GM19238 (cell line): ENCODE results near the gene STK38.

Experiments
- DNase-seq: peaks from one replicate; pipeline ENCODE4 v3.0.0; 2011; ENCODE audit warnings: low spot score; ENCODE audit not compliant: insufficient read length

STK38 gene

DNA sequence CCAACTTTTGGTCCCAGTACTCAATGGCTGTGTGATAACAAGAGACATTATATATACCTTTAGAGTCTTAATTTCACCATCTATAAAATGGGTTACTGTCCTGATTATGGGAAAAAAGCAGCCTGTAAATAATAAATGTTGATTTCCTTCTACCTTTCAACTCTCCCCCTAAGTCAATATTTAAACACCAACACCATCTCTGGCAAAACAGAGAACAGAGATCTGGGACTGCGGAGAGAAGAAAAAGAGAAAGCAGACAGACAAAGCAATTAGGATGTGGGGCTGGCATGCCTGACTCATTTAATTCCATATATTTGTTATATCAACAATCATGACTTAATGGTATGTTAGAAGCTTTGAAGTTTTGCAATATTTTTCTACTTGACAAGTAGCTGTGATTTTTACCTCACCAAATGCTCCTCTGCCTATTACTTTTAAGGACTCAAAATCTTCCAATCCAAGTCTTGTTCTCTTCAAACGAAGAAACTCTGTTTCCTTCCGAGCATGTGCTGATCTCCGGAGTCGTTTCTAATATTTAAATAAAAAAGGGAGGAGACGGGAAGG is 23.3 kb downstream of the STK38 start:
- DNase-seq, result no peak

DNA sequence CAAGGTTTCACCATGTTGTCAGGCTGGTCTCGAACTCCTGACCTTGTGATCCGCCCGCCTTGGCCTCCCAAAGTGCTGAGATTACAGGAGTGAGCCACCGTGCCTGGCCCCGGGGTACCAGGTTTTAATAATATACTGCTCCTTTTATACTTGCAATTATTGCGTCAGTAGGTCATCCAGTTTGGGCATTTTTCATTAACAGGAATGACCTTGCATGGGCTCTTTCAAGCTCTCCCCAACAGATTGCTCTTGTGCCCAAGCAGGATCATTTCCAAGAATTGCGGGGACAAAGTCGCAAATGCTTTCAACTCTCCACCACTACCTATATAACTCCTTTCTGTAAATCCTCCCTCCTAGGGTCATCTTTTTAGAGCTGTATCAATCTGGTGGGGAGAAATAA is 23.8 kb downstream of the STK38 start:
- DNase-seq, result no peak

DNA sequence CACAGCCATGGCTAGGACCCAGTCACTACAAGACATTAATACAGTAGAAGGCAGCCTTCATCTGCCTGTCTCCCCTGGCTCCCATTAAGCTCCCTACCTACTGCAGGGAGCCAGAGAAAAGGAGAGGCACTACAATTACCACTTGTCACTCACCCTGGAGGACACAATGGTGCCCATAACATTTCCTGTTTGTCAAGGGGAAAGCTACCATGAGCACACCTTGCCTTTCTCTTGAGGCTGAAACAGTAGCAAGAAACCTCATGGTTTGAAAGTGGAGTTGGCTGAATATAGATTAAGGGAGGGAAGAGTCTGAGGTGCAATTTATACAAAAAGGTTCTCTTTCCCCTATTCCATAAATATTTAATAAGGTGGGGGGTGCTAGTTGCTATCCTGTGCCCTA is 27.9 kb downstream of the STK38 start:
- no peak for DNase-seq

DNA sequence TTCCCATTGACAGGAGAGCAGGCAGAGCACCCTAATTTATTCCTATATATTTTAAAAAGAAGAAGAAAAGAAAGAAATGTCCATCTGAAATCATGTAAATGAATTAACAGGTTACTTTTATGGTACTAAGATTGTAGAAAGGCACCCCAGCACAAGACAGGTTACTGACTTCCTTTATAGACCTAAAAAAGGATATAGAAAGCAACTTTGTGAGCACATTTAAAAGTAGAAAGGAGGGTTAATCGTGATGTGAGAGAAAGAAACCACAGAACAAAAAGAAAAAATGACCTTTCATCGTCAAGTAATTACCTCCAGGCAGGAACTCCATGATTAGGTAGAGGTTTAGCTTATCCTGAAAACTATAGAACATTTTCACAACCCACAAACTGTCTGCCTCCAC is 29.9 kb downstream of the STK38 start:
- no peak for DNase-seq

DNA sequence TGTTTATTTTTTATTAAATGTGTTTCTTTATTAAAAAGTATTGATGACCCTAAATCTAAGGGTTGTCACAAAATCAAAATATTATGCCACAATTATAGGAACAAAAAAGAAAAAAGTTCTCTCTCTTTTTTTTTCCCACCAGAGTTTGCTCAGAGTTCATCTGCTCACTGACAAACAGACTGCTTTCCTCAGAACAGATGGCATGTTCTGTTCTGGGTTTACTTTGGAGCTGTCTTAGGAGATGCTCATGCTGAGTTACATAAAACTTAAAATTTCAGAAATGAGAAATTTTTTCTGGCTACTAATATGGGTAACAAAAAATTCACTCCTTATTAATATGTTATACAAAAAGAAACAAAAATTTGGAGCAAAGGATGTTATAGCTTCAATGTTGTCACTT is 30.3 kb downstream of the STK38 start:
- no peak for DNase-seq

DNA sequence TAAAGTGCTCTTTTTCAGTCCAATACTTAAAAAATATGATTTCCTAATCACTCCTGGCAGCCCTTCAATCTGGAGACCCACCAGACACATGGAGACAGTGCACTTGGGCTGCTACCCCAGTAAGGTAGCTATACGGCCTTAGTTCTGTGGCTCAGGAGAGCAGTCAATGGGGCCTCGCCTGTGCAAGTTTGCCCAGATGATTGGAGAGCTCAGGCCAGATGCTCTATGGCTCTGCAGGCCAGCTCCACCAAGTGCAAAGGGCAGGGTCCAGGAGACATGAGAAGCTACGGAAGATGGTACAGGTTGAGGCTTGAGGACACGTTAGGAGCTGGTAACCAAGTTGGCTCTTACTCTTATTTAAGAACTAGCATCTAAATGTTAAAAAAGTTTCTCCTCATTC is 30.7 kb downstream of the STK38 start:
- no peak for DNase-seq

DNA sequence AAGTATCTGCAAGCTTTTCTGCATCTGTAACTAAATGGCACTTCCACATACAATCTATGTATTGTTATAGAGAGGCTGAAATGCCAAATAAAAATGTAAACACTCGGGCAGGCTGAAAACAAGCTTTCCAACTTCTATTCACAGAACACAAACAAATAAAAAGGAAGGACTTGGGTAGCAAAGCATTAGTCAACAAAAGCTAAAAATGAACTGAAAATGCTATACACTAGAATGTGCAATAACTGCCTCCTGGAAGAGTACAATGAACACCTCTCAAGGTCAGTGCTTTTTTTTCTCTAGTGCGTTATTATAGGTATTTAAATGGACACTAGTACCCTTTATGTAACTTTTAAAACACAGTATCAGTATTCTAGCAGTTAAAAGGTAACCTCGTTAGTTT is 31.4 kb downstream of the STK38 start:
- DNase-seq, result no peak

DNA sequence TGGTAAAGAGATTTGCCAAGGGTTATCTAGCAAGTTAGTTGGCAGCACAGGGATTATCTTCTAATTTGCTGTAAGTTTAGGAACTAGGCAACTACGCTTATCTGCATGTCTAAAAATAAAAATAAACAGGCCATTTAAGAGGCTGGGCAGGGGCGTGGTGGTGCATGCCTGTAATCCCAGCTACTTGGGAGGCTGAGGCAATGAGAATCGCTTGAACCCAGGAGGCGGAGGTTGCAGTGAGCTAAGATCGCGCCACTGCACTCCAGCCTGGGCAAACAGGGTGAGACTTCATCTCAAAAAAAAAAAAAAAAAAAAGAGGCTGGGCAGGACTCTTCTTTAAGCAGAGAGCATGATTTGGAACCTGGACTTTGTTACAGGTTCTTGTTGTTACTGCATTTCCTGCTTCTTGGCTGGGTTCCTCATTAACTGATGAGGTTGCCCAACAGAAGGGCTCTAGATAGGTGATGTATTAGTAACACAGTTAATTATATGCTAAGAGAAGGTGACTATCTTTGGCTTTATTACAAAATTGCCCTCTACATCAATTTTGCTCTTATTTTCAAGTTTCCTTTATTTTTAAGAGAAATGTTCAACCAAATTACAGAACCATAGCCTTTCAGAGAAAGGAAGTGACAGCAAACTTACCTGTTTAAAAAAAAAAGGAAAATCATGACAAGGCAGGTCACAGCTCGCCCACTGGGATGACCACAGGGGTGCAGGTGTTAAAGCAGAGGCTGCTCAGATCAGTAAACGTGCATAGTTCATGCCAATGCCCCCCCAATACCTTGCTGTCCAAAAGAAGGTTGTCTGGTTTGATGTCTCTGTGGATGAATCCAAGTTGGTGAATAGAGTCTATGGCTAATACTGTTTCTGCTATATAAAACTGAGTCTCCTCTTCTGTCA is 32.5 kb downstream of the STK38 start:
- DNase-seq, result peak; percentile 13

DNA sequence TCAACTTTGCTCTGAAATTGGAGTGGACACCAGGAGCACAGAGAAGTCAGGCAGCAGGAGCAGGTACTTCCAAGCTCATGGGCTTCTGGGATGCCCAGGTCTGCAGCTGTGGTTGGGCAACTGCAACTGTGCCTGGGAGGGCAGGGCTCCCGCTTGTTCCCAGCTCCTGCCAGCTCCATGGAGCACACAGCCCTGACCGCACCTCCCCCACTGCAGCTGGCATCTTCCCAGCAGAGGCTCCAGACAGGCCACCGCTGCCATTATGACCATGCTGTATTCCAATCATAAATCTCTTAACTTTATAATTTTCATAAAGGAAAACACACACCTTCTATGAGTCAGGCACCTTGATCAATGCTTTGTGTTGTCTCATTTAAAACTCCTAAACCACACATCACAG is 36.9 kb downstream of the STK38 start:
- DNase-seq, result no peak

DNA sequence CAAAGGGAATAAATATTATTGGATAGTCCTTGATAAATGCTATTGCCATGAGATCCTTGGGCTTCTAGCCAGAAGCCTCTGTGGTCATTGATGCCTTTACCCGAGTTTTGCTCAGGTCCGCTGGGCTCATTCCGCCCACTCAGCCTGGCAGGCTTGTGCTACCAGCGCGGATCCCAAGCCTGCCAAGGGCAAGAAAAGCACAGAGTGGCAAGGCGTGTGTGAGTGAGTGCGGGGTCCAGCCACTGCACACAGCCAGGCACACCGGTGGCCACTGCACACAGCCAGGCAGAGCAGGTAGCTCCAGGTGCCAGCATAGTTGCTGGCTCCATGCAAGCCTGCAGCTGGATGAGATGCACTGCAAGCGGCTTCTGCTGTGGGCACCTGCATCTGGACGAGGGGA is 38.7 kb downstream of the STK38 start:
- no peak for DNase-seq

DNA sequence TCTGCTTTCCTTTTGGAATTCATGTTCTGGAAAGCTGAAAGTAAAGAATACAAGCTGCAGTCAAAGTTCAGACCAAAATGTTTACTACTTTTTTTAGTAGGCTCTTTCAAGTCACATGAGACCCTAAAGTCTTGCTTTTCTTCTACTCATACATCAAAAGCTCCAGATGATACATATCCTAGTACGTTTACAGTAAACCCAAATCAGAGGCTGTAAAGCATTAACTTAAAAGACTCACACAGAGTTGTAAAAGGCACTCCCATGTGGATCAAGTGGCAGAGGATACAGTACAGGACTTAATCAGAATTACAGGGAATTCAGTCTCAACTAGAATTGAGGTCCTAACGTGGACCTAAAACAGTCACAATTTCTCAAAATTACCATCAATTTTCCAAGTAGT is 40.7 kb downstream of the STK38 start:
- no peak for DNase-seq

DNA sequence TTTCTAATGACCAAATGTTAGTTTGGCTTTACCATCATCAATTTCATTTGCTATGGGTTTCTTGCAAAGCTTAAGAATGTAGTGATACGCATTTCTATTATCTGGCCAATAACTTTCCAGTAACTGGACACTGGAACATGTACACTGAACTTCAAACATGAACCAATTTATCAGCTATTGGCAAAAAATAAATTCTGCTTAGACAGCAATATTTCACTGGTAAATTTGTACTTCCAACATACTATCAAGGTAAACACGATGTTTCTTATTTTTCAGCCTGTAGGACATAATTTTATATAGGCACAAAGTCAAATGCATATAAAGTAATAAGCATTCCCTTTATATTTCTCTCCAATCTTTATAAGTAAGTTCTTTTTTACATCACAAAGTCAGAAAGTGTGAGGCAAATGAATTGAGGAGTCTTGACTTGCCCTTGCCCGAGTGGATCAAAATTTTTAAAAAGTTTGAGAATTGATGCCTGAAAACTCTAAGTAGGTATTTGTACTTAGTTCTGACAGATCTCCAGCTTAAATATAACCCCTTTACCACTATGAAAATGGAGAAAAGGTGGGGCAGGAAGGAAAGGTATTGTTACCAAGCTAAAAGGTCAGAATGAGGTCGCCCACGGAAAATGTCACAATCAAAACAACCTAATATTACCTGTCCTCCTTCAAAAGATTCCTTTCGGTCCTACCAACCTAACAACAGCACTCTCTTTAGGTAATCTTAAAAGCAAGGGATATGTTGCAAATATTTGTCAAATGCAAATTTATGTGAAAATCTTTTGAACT is 41.3 kb downstream of the STK38 start:
- DNase-seq, result no peak

DNA sequence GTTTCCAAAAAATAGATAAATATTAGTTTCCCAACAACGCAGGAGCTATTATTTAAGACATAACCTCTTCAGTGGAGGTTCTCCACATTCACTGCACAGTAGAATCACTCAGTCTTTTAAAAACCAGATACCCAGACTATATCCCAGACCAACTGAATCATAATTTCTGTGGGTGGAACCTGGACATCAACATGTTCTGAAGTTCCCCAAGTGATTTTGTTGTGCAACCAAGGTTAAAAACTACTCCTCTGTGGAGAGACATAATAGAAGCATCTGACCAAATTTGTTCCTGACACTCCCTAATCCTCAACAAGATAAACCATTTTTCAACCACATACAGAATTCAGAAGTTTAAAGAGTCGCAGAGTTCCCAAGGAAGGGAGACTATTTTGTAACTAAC is 42.3 kb downstream of the STK38 start:
- no peak for DNase-seq

DNA sequence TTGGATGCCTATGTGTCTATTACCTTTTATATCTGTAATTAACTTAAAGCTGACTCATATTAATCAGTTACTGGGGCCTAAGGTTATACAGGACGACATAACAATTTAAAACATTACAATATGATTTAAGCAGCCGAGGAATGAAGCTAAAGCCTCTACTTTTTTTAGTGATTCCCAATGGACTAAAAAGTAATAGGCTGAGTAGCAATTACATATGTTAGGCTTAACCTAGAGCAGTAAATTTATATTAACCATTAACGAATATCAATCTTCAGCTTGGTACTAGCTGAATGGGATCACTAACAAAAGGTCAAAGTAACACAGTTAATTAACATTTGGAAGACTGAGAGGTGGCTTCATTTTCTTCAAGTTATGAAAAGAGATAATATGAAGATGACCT is 43.1 kb downstream of the STK38 start:
- DNase-seq, result no peak

DNA sequence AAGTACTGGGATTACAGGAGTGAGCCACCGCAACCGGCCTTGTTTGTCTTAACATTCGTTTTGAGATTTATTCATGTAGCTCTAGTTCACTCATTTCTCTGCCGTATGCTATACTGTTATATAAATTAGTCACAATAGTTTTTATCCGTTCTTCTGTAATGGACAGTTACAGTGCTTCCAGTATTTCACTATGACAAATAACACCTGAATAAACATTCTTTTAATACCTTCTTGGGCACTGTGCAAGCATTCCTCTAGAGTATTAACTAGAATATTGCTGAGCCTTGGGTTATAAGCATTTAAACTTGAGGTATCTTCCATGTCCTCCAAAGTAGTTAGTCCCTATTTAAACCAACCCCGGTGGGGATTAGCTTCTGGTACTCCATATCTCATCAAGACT is 45.6 kb downstream of the STK38 start:
- DNase-seq, result no peak

DNA sequence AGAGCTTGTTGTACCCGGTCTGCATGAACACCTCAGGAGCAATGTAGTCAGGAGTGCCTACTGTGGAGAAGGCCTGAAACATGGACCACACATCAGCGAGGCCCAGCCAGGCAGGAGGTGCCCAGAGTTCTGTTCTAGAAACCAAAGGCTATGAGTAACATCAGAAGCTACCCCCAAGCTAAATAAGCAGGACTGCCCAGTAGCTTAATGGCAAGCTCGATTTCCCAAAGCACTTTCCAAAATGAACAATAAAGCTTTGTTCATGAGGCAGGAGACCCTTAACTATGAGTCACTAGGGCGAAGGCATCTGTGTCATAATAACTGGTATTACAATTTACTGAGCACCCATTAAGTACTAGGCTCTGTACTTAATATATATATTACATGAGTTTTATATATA is 47.4 kb downstream of the STK38 start:
- no peak for DNase-seq

DNA sequence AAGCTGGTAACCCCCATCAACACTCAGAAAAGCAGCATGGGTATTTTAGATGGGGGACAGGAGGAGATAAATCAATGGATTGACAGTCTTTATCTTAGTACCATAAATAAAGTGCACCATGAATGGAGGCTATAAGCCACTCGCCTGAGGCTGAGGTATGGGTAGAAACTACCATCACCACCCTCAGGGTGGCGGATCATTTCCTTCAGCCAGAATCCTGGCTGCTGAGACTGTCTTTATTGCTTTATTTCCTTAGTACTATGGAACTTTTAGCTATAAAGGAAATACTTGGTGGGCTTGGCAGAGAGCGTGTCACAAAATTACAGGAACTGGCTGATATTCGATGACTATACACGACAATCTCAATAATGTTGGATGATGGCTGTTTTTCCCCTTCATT is 52.2 kb downstream of the STK38 start:
- DNase-seq, result no peak

DNA sequence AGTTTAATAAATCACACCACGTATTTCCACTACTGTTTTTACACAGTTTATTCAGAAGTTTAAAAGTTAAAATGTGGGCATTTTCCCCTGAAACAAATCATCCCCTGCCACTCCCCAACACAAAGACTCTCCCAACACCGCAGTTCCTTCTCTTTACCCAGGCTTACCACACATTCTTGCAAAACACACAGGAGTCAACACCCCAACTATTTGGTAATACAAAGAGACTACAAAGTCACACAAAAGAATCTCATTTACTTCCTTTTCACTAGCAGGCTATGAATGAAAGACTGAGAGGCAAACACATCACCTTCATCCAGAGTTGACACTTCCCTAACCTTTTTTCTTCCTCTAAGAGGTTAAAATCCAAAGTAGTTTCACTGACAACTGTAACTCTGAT is 53.4 kb downstream of the STK38 start:
- DNase-seq, result no peak

DNA sequence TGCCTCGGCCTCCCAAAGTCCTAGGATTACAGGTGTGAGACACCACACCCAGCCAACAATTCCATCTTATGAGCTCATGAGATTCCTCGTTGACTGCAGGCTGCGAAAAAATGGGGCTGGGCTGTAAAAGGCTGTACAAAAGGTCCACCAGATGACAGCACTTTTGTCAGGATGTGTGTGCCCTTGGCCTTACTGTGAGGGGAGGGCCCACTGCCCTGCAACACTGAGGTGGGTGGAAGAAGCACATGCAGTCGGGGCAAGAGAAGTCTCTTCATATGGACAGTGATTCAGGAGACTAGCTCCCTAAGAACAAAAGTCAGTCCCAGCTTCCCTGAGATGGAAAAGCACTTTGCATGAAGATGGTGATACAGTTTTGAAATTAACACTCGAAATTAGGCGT is 54.0 kb downstream of the STK38 start:
- DNase-seq, result no peak

DNA sequence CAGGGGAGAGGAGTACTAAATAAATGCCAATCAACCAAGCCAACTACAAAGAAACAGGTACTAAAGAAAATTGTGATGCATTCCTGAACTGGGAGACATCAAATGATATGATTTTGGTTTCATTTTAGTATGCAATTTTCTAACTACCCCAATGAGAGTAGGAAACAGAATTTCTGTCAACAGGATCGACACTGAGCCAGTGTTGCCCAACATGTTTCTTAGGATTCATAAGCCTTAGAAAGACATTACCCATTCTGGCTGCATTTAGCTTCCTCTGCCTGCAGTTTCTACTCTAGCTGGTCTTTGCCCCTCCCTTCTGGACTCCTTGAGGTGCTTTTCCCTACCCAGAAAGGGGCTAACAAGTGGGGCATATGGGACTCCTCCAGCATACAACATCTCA is 54.7 kb downstream of the STK38 start:
- no peak for DNase-seq

DNA sequence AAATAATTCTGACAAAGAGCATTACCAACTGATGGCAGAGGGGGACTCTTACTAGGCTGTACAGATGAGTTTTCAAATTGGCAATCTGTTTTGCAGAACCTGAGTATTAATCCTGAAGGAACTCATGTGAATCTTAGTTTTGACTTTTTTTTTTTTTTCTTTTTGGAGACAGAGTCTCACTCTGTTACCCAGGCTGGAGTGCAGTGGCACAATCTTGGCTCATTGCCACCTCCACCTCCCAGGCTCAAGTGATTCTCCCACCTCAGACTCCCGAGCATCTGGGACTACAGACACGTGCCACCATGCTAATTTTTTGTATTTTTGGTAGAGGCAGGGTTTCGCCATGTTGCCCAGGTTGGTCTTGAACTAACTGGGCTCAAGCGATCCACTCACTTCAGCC is 55.2 kb downstream of the STK38 start:
- DNase-seq, result no peak

DNA sequence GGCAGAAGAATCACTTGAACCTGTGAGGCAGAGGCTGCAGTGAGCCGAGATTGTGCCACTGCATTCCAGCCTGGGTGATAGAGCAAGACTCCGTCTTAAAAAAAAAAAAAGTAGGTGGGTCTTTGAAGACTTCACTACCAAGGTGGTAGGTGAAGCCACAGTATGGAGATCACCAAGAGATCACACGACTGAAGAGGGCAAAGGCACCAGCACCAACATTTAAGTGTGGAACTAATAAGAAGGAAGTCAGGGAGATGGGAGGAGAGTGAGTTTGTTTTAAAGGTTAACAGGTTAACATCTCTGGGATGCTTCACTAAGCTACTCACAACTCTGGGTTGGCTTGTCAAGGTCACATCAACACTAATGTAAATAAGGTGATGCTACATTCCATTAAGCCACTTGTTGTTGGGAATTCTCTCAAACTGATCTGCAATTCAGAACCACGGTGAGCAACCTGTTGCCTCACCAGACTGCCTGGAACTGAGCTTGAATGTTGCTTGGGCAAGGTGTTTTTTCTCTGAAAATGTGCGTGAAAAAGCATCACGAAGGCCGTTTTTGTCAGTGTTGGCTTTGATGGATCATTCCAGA is 55.8 kb downstream of the STK38 start:
- DNase-seq, result no peak
